GM12873 (cell line): ENCODE measurements around the gene MS4A15.

Experiments
- CTCF ChIP-seq: IDR thresholded peaks from 2 replicates; pipeline ENCODE4 v1.5.1; 2012; ENCODE audit warnings: low read depth, mild to moderate bottlenecking, moderate library complexity, low read length, control low read depth; ENCODE audit not compliant: insufficient read depth; ENCODE audit errors: missing control alignments

The MS4A15 gene

GRCh38 chr11:60825790-60826189 is 69.1 kb downstream of the MS4A15 start:
- TF ChIP-seq CTCF: no peak
